AG09309 (cell line): Measurements from ENCODE around the gene MYLK.

Experiments
- DNase-seq: peaks from one replicate; pipeline ENCODE4 v3.0.0-alpha.2; 2010; ENCODE audit warnings: low read depth
- H3K4me3 ChIP-seq: 2 replicates; pipeline ENCODE4 v1.5.1; 2011; ENCODE audit warnings: mild to moderate bottlenecking, low read depth, low read length, moderate library complexity; ENCODE audit not compliant: control insufficient read depth
- CTCF ChIP-seq: IDR thresholded peaks from 2 replicates; pipeline ENCODE4 v1.5.1; 2011; ENCODE audit warnings: mild to moderate bottlenecking, low read depth, low read length, inconsistent platforms; ENCODE audit not compliant: insufficient read depth, control insufficient read depth; ENCODE audit errors: missing control alignments

Gene MYLK

GRCh38 chr3:123627673-123628670, 256.2 kb downstream of the MYLK start:
- no peak for DNase-seq
- TF ChIP-seq CTCF: no peak
- H3K4me3 ChIP-seq: no peak overlapping the region

- DNase-seq: no peak
- TF ChIP-seq CTCF: no peak
Observed at GRCh38 chr3:123626881-123627280, 257.3 kb downstream of the MYLK start.

GRCh38 chr3:123624302-123624701, 259.8 kb downstream of the MYLK start:
- DNase-seq: no peak
- no peak for TF ChIP-seq CTCF
- H3K4me3 ChIP-seq: no peak overlapping the region

More at GRCh38 chr3:123626881-123627280, 257.3 kb downstream of the MYLK start:
- no peak overlapping the region for H3K4me3 ChIP-seq

- DNase-seq: no peak
- no peak for TF ChIP-seq CTCF
Observed at GRCh38 chr3:123623346-123623880, 260.7 kb downstream of the MYLK start.

GRCh38 chr3:123622766-123623165, 261.4 kb downstream of the MYLK start:
- no peak for TF ChIP-seq CTCF
- DNase-seq: no peak
- no peak overlapping the region for H3K4me3 ChIP-seq

More at GRCh38 chr3:123623346-123623880, 260.7 kb downstream of the MYLK start:
- no peak overlapping the region for H3K4me3 ChIP-seq

- no peak overlapping the region for H3K4me3 ChIP-seq
- no peak for DNase-seq
- no peak for TF ChIP-seq CTCF
Observed at GRCh38 chr3:123621850-123622189, 262.3 kb downstream of the MYLK start.
